Endothelial cell of umbilical vein (primary cell): ENCODE measurements around the gene TMEM139. TPM values are rescaled to one million over a fixed set of nuclear protein-coding genes. Genes with fewer than 3 reads are reported as not detected.

Source experiments
- BruUV-seq: library from RNA; stranded (reverse); fragments of 400-500 nt; replicated peaks from 2 replicates; lab custom pipeline; 2021; lab: Mats Ljungman, UMichigan
- CTCF ChIA-PET: fragments of 300-600, 350-600 bp; sonication (Branson Sonifier 250); formaldehyde crosslinking; loops from one replicate; lab custom pipeline; 2021; ENCODE audit warnings: antibody characterized with exemption, inconsistent platforms; lab: Charles Lee
- POLR2A ChIA-PET: fragments of 300-600, 350-600 bp; sonication (Branson Sonifier 250); formaldehyde crosslinking; loops from one replicate; lab custom pipeline; 2021; ENCODE audit warnings: antibody characterized with exemption, inconsistent platforms; lab: Charles Lee
- DNase-seq: peaks from one replicate; pipeline ENCODE4 v3.0.0-alpha.2; 2011; ENCODE audit warnings: low read depth, low spot score
- FAIRE-seq: peaks from 2 replicates; lab custom pipeline; 2011; peaks lifted over from hg19 to GRCh38; lab: Jason Lieb, UNC
- H2AFZ ChIP-seq: 2 replicates; pipeline ENCODE4 v1.6.0; 2012; ENCODE audit warnings: low read depth, low read length, control low read depth, inconsistent platforms
- H3K27ac ChIP-seq: 2 replicates; pipeline ENCODE4 v1.5.1; 2011; ENCODE audit warnings: low read depth, mild to moderate bottlenecking, control low read depth, low read length, moderate library complexity; ENCODE audit not compliant: insufficient read depth
- H3K27me3 ChIP-seq, 2 experiments: 2 replicates each; pipeline versions ENCODE4 v1.6.0 to v1.6.1; 2011; ENCODE audit warnings: low read length in 2 of 2, mixed read lengths in 1 of 2; ENCODE audit not compliant: control insufficient read depth in 2 of 2, insufficient read depth in 2 of 2
- H3K36me3 ChIP-seq, 2 experiments: 2 replicates in 1 of 2; 3 replicates in 1 of 2; pipeline ENCODE4 v1.5.1; 2011; ENCODE audit warnings: low read length in 2 of 2, mild to moderate bottlenecking in 1 of 2, moderate library complexity in 1 of 2; ENCODE audit not compliant: control insufficient read depth in 2 of 2, insufficient read depth in 2 of 2; ENCODE audit errors: extremely low read depth in 1 of 2
- H3K4me1 ChIP-seq: 3 replicates; pipeline ENCODE4 v1.5.1; 2011; ENCODE audit warnings: mild to moderate bottlenecking, low read length; ENCODE audit not compliant: control insufficient read depth, insufficient read depth; ENCODE audit errors: extremely low read depth
- H3K4me2 ChIP-seq: 2 replicates; pipeline ENCODE4 v1.6.1; 2011; ENCODE audit warnings: low read length, control low read depth, mixed read lengths; ENCODE audit not compliant: insufficient read depth
- H3K4me3 ChIP-seq, 3 experiments: fragments of 200-600 bp in 1 of 3; sonication (generic), shearing (Covaris generic) in 1 of 3; replicated peaks in 1 of 3; 2 replicates each; pipeline ENCODE4 v1.5.1; 2011 to 2016; ENCODE audit warnings: control low read depth in 3 of 3, low read length in 3 of 3, mild to moderate bottlenecking in 2 of 3, inconsistent platforms in 1 of 3, low read depth in 1 of 3, moderate library complexity in 1 of 3; ENCODE audit not compliant: insufficient read depth in 1 of 3
- H3K79me2 ChIP-seq: 2 replicates; pipeline ENCODE4 v1.6.0; 2012; ENCODE audit warnings: low read length, inconsistent platforms; ENCODE audit not compliant: control insufficient read depth, insufficient read depth
- H3K9ac ChIP-seq: replicated peaks from 2 replicates; pipeline ENCODE3; 2011; ENCODE audit warnings: low read length, control low read depth; ENCODE audit not compliant: insufficient read depth; ENCODE audit errors: extremely low read depth
- H3K9me1 ChIP-seq: replicated peaks from 3 replicates; pipeline ENCODE4 v1.6.0; 2011; ENCODE audit warnings: mild to moderate bottlenecking, low read length; ENCODE audit not compliant: control insufficient read depth, insufficient read depth; ENCODE audit errors: extremely low read depth
- H3K9me3 ChIP-seq: replicated peaks from 2 replicates; pipeline ENCODE4 v1.5.1; 2012; ENCODE audit warnings: low read length, inconsistent platforms; ENCODE audit not compliant: control insufficient read depth, insufficient read depth
- H4K20me1 ChIP-seq: replicated peaks from 2 replicates; pipeline ENCODE3; 2011; ENCODE audit warnings: mild to moderate bottlenecking, low read length; ENCODE audit not compliant: control insufficient read depth, insufficient read depth; ENCODE audit errors: extremely low read depth
- CTCF ChIP-seq, 2 donors: IDR thresholded peaks; 1 replicate in 1 of 2; 2 replicates in 1 of 2; pipeline ENCODE4 v1.5.1; 2011; ENCODE audit warnings: low read length in 2 of 2, mild to moderate bottlenecking in 2 of 2, moderate library complexity in 2 of 2, control low read depth in 1 of 2, inconsistent platforms in 1 of 2, low read depth in 1 of 2; ENCODE audit not compliant: insufficient read depth in 1 of 2; ENCODE audit errors: extremely low read depth in 1 of 2
- EZH2 ChIP-seq: IDR thresholded peaks from 2 replicates; pipeline ENCODE4 v1.6.1; 2012; ENCODE audit warnings: borderline replicate concordance, low read depth, mild to moderate bottlenecking, moderate library complexity, low read length, inconsistent platforms; ENCODE audit not compliant: severe bottlenecking
- FOS ChIP-seq: IDR thresholded peaks from 2 replicates; pipeline ENCODE4 v1.6.1; 2011; ENCODE audit warnings: mild to moderate bottlenecking, low read length, moderate library complexity, borderline replicate concordance; ENCODE audit not compliant: insufficient read depth
- GATA2 ChIP-seq: IDR thresholded peaks from 2 replicates; pipeline ENCODE4 v1.7.0; 2011; ENCODE audit warnings: low read depth, mild to moderate bottlenecking, moderate library complexity, mixed read lengths, low read length; ENCODE audit not compliant: insufficient read length, insufficient read depth
- JUN ChIP-seq: IDR thresholded peaks from 2 replicates; pipeline ENCODE4 v1.6.1; 2011; ENCODE audit warnings: borderline replicate concordance, low read depth; ENCODE audit not compliant: insufficient read length, insufficient read depth
- MAX ChIP-seq: IDR thresholded peaks from 2 replicates; pipeline ENCODE4 v1.6.1; 2011; ENCODE audit not compliant: insufficient read depth, insufficient read length
- MYC ChIP-seq: IDR thresholded peaks from one replicate; pipeline ENCODE4 v1.6.1; 2011; ENCODE audit warnings: mild to moderate bottlenecking, low read depth, low read length
- POLR2A ChIP-seq: IDR thresholded peaks from 2 replicates; pipeline ENCODE4 v1.6.1; 2012; ENCODE audit warnings: low read depth, mild to moderate bottlenecking, control low read depth, low read length
- POLR2AphosphoS5 ChIP-seq: IDR thresholded peaks from 2 replicates; pipeline ENCODE4 v1.6.1; 2012; ENCODE audit warnings: low read depth, mild to moderate bottlenecking, control low read depth, low read length, moderate library complexity; ENCODE audit not compliant: insufficient read depth
- dilution Hi-C: fragments of 300-500 bp; cut with MboI; formaldehyde crosslinking; loops from one replicate; pipeline ENCODE4 v1.15.0; 2019; ENCODE audit warnings: low sequenced_read_pairs; ENCODE audit not compliant: extremely low pct_ligation_motif_present
- intact Hi-C: fragments of 100-400 bp; cut with micrococcal nuclease; formaldehyde crosslinking; loops from one replicate; pipeline ENCODE4 v1.10.0; 2022
- polyA plus RNA-seq, 4 experiments: library from polyadenylated mRNA; depleted of rRNA in 3 of 4; stranded (reverse) in 3 of 4; unstranded in 1 of 4; fragments of >200 nt; gene quantifications; 2 replicates each; pipeline versions ENCODE4 v1.2.1 to v1.2.3, GENCODE V29; 2011 to 2012; ENCODE audit warnings: missing spikeins in 1 of 4
- total RNA-seq: library from RNA; stranded (reverse); gene quantifications from 2 replicates; pipeline ENCODE4 v1.2.3, GENCODE V29; 2021

TMEM139 gene
- total and polyA plus RNA-seq, 2 donors (not counting 3 experiments of a cell fraction or from before 2014, with no cell fraction given), result 0.37 TPM; not detected in 1

- dilution Hi-C loops, result no loop called here
Measured at GRCh38 chr7:143259765-143260164, 25.0 kb upstream of the TMEM139 start.

More at GRCh38 chr7:143259765-143260164, 25.0 kb upstream of the TMEM139 start:
- DNase-seq, result no peak
- Histone ChIP-seq H3K36me3 (peaks cover 0 to under 1% of the 10 kb centered on the region in 2 experiments), H3K9ac (no peak overlapping the region), H2AFZ (no peak overlapping the region), H3K9me3 (no peaks in the 10 kb centered on the region), H3K4me3 (no peak overlapping the region), H4K20me1 (no peaks in the 10 kb centered on the region), H3K27ac (no peak overlapping the region), H3K4me1 (peaks cover 10% of the 10 kb centered on the region), H3K27me3 (no peaks in the 10 kb centered on the region), H3K9me1 (no peaks in the 10 kb centered on the region), H3K79me2 (peaks cover 5% of the 10 kb centered on the region), H3K4me2 (no peak overlapping the region)
- ChIA-PET POLR2A (interaction anchor here (1.2 kb wide), 1 partner anchor 28 kb away, joined by 4 read pairs; the partner anchor contains the start of gene CASP2), CTCF (interaction anchor here (0.8 to 1.4 kb wide), 2 partner anchors 17 to 21 kb away, joined by 3 read pairs; no protein-coding TSS in a partner anchor)
- TF ChIP-seq MYC (no peak), FOS (no peak), JUN (no peak), GATA2 (no peak), MAX (no peak), EZH2 (no peak), CTCF (IDR thresholded peaks at IDR 0.05; ENCODE audit: extremely low read depth in 1 of 2, insufficient read depth in 1 of 2, low read depth in 1 of 2, low read length in 2 of 2) (no peak), POLR2AphosphoS5 (no peak), POLR2A (no peak)
- no TSS peak for BruUV-seq
- intact Hi-C loops, result no loop called here
- FAIRE-seq, result no peak
